KMS-11 (cell line): ENCODE data around the gene TMEM147.

Experiments
- H2AFZ ChIP-seq: fragments of 200-600 bp; sonication (generic); 2 replicates; pipeline ENCODE4 v1.6.1; 2016; ENCODE audit warnings: antibody characterized with exemption, mixed run types, low read depth
- H3K27ac ChIP-seq: fragments of 200-600 bp; sonication (generic); 2 replicates; pipeline ENCODE4 v1.6.1; 2016; ENCODE audit warnings: mild to moderate bottlenecking, mixed run types
- H3K27me3 ChIP-seq: fragments of 200-600 bp; sonication (generic); 2 replicates; pipeline ENCODE4 v1.6.1; 2017; ENCODE audit warnings: mild to moderate bottlenecking, low read depth, mixed run types, moderate library complexity; ENCODE audit not compliant: insufficient read depth
- H3K36me3 ChIP-seq: fragments of 200-600 bp; sonication (generic); 2 replicates; pipeline ENCODE4 v1.6.1; 2017; ENCODE audit warnings: mild to moderate bottlenecking, mixed run types; ENCODE audit not compliant: insufficient read depth
- H3K4me1 ChIP-seq: fragments of 200-600 bp; sonication (generic); 2 replicates; pipeline ENCODE4 v1.6.1; 2016; ENCODE audit warnings: mild to moderate bottlenecking, low read depth, mixed run types; ENCODE audit not compliant: poor library complexity, severe bottlenecking
- H3K4me2 ChIP-seq: fragments of 200-600 bp; sonication (generic); 2 replicates; pipeline ENCODE4 v1.7.0; 2016; ENCODE audit warnings: mild to moderate bottlenecking, mixed run types
- H3K4me3 ChIP-seq: fragments of 200-600 bp; sonication (generic); IDR thresholded peaks from 2 replicates; pipeline ENCODE4 v1.6.1; 2017; ENCODE audit warnings: low read depth, low read length, mixed read lengths; ENCODE audit not compliant: insufficient read depth
- H3K79me2 ChIP-seq: fragments of 200-600 bp; sonication (generic); 2 replicates; pipeline ENCODE4 v1.6.1; 2016; ENCODE audit warnings: low read depth, mixed run types; ENCODE audit not compliant: insufficient read depth
- H3K9ac ChIP-seq: fragments of 200-600 bp; sonication (generic); 2 replicates; pipeline ENCODE4 v1.6.1; 2016; ENCODE audit warnings: mild to moderate bottlenecking, mixed run types
- H4K20me1 ChIP-seq: fragments of 200-600 bp; sonication (generic); 2 replicates; pipeline ENCODE4 v1.6.1; 2016; ENCODE audit warnings: mild to moderate bottlenecking, mixed run types; ENCODE audit not compliant: insufficient read depth
- TF ChIP-seq, protein P1 (sequence below): fragments of 200-600 bp; sonication (generic); conservative IDR thresholded peaks from 2 replicates; pipeline ENCODE4 v1.6.1; 2017; ENCODE audit warnings: low read depth, mild to moderate bottlenecking, antibody characterized with exemption, low read length, moderate library complexity, mixed read lengths

The TMEM147 gene

DNA sequence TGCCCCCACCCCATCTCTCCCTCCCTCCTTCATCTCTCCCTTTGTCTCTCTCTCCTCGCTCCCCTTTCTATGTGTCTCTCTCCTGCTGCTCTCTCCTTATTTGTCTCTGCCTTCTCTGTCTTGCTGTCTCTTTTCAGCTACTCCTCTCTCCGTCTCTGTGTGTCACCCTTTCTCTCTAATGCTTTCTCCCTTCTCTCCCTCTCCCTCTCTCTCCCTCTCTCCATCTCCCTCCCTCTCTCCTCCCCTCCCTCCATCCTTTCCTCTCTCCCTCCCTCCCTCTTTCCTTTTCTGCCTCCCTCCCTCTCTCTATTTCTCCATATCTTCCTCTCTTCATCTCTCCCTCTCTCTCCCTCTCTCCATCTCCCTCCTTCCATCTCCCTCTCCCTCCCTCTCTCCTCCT is 17.4 kb downstream of the TMEM147 start:
- Histone ChIP-seq H3K4me2 (no peak overlapping the region), H3K4me3 (no peak overlapping the region), H3K4me1 (no peaks in the 10 kb centered on the region), H2AFZ (no peak overlapping the region), H4K20me1 (no peaks in the 10 kb centered on the region), H3K27ac (no peak overlapping the region), H3K36me3 (no peaks in the 10 kb centered on the region), H3K27me3 (peaks cover 70% of the 10 kb centered on the region), H3K9ac (no peak overlapping the region), H3K79me2 (no peaks in the 10 kb centered on the region)
- TF ChIP-seq, protein P1, sequence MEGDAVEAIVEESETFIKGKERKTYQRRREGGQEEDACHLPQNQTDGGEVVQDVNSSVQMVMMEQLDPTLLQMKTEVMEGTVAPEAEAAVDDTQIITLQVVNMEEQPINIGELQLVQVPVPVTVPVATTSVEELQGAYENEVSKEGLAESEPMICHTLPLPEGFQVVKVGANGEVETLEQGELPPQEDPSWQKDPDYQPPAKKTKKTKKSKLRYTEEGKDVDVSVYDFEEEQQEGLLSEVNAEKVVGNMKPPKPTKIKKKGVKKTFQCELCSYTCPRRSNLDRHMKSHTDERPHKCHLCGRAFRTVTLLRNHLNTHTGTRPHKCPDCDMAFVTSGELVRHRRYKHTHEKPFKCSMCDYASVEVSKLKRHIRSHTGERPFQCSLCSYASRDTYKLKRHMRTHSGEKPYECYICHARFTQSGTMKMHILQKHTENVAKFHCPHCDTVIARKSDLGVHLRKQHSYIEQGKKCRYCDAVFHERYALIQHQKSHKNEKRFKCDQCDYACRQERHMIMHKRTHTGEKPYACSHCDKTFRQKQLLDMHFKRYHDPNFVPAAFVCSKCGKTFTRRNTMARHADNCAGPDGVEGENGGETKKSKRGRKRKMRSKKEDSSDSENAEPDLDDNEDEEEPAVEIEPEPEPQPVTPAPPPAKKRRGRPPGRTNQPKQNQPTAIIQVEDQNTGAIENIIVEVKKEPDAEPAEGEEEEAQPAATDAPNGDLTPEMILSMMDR, result no peak

DNA sequence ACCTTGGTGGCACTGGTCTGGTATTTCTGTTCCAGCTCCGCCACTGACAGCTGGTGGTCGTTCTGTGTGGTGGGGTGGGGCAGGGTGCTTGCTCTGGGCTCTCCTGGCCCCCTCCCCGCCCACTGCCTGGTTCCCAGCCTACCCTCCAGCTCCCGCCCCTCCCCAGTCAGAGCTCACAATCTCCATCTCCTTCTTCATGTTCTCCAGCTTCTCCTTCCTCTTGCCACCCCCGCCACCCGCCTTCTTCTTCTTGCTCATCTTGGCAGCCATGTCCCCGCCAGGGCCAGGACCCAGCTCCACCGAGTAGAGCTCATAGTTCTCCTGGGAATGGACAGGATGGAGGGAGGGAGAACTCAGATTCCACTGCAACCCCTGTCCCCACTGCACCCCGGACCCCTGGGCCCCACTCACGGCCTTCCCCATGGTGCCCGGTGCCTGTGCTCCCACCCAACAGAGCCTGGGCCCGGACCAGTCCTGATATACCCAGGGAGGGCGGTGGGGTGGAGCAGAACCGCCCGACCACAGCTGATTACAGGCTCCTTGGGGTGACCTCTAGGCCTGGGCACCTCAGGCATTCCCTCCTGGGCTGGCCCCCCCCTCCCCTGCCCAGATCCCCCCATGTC is 17.9 kb downstream of the TMEM147 start, which contains the start of gene ATP4A:
Gene ATP4A, minus strand, starts transcription at position 452 of the 623 bp plus-strand sequence. Its CDS starts 29 bp downstream, at position 423.
- Histone ChIP-seq H3K27me3 (peaks cover 74% of the 10 kb centered on the region), H3K27ac (no peak within 1 kb of the TSS), H3K4me2 (no peak within 1 kb of the TSS), H3K9ac (no peak within 1 kb of the TSS), H4K20me1 (no peaks in the 10 kb centered on the region), H3K36me3 (no peaks in the 10 kb centered on the region), H3K4me3 (no peak within 1 kb of the TSS), H3K4me1 (no peaks in the 10 kb centered on the region), H2AFZ (no peak within 1 kb of the TSS), H3K79me2 (no peaks in the 10 kb centered on the region)
- TF ChIP-seq, protein P1, result no peak

DNA sequence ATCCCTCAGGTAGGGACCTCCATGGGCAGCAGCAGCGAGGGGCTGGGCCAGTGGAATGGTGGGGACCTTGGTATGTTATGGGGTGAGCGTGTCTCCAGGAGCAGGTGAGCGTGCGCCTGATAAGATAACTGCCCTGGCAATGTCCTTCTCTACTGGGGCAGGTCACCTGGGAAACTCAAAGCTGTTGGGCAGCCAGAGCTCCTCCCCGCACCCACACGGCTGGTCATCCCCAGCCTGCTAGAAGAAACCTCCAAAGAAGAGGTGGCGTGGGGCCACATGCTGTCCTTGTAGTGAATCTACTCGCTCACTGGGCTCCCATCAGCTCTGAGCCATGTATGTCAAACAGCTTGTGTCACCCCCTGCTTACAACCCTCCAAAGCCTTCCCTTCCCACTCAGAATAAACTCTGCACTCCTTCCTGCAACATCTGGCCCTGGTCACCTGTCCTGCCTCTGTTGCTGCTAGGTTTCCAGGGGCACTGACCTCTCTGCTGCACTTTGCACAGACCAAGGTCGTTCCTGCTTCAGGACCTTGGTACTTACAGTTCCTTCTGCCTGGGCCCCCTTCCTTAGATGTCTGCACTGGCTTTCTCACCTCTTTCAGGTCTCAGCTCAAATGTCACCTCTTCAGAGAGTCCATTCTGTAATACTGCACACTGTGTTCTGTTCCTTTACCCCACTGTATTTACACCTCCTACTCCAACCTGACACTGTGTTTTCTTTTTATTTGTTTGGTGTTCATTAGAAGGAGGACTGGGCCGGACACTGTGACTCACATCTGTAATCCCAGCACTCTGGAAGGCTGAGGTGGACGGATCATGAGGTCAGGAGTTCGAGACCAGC is 19.8 kb downstream of the TMEM147 start:
- Histone ChIP-seq H3K4me1 (no peaks in the 10 kb centered on the region), H3K36me3 (no peaks in the 10 kb centered on the region), H3K4me3 (no peak overlapping the region), H3K79me2 (no peaks in the 10 kb centered on the region), H4K20me1 (no peaks in the 10 kb centered on the region), H3K4me2 (no peak overlapping the region), H2AFZ (no peak overlapping the region), H3K9ac (no peak overlapping the region), H3K27me3 (peaks cover 66% of the 10 kb centered on the region), H3K27ac (no peak overlapping the region)
- TF ChIP-seq, protein P1, result no peak

DNA sequence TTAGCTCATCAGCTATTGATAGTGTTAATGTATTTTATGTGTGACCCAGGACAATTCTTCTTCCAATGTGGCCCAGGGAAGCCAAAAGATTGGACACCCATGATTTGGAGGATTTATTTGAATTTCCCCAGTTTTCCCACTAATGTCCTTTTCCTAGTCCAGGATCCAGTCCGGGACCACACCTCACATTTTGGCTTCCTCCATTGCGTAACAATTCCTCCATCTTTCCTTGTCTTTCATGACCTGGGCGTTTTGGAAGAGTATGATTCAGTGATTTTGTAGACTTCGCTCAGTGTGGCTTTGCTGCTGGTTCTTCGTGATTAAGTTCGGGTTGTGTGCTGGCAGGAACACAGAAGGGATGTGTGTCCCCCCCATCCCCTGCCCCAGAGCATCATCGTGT is 21.3 kb downstream of the TMEM147 start:
- TF ChIP-seq, protein P1, result no peak
- no peak overlapping the region for H3K27ac ChIP-seq
- H3K27me3 ChIP-seq, result peaks cover 51% of the 10 kb centered on the region
- no peaks in the 10 kb centered on the region for H3K79me2 ChIP-seq
- H3K4me1 ChIP-seq, result no peaks in the 10 kb centered on the region
- no peak overlapping the region for H3K4me2 ChIP-seq
- no peaks in the 10 kb centered on the region for H3K36me3 ChIP-seq
- no peaks in the 10 kb centered on the region for H4K20me1 ChIP-seq
- H3K9ac ChIP-seq, result no peak overlapping the region
- H2AFZ ChIP-seq, result no peak overlapping the region
- H3K4me3 ChIP-seq, result no peak overlapping the region
